GM12878 (cell line): ENCODE measurements around the gene PRKAG2.

Source experiments
- ATF2 ChIP-seq: IDR thresholded peaks from 2 replicates; pipeline ENCODE4 v1.6.1; 2012; ENCODE audit warnings: low read length, inconsistent platforms
- BHLHE40 ChIP-seq, 2 experiments: fragments of 450-650 bp in 1 of 2; IDR thresholded peaks; 2 replicates each; pipeline ENCODE4 v1.6.1; 2011 to 2017; ENCODE audit warnings: low read depth in 2 of 2, borderline replicate concordance in 1 of 2, improper control_type of control experiment in 1 of 2, low read length in 1 of 2, mild to moderate bottlenecking in 1 of 2
- CBX5 ChIP-seq: sonication (generic); IDR thresholded peaks from 2 replicates; pipeline ENCODE4 v1.6.1; 2016; ENCODE audit warnings: low read depth, moderate library complexity, mild to moderate bottlenecking, inconsistent platforms
- CTCF ChIP-seq, 3 experiments: IDR thresholded peaks in 2 of 3; conservative IDR thresholded peaks in 1 of 3; 2 replicates each; pipeline ENCODE4 v1.5.1; 2011; ENCODE audit warnings: low read depth in 3 of 3, low read length in 3 of 3, mild to moderate bottlenecking in 3 of 3, control low read depth in 2 of 3, moderate library complexity in 2 of 3, inconsistent platforms in 1 of 3, mixed read lengths in 1 of 3; ENCODE audit not compliant: control insufficient read depth in 2 of 3, insufficient read depth in 1 of 3; ENCODE audit errors: extremely low read depth in 1 of 3
- FOXK2 ChIP-seq: fragments of 450-650 bp; IDR thresholded peaks from 2 replicates; pipeline ENCODE4 v1.6.1; 2017; ENCODE audit warnings: mild to moderate bottlenecking, moderate library complexity
- HDAC6 ChIP-seq: fragments of 200-600 bp; sonication (generic); IDR thresholded peaks from one replicate; pipeline ENCODE4 v1.8.0; 2017; ENCODE audit warnings: antibody characterized with exemption; ENCODE audit not compliant: unreplicated experiment
- RB1 ChIP-seq: fragments of 450-650 bp; formaldehyde crosslinking; IDR thresholded peaks from 2 replicates; pipeline ENCODE4 v1.6.1; 2017; ENCODE audit warnings: mild to moderate bottlenecking, borderline replicate concordance
- RELA ChIP-seq: fragments of 450-650 bp; IDR thresholded peaks from 2 replicates; pipeline ENCODE4 v1.8.0; 2014; ENCODE audit warnings: borderline replicate concordance; ENCODE audit not compliant: partially characterized antibody

GRCh38 chr7:151542606-151543130, 334.2 kb downstream of the PRKAG2 start:
- no peak for TF ChIP-seq FOXK2
- TF ChIP-seq CTCF (IDR thresholded peaks at IDR 0.05 in 2 of 3, conservative IDR thresholded peaks at IDR 0.05 in 1 of 3; ENCODE audit: control insufficient read depth in 2 of 3, extremely low read depth in 1 of 3, insufficient read depth in 1 of 3, low read depth in 3 of 3, low read length in 3 of 3): no peak
- no peak for TF ChIP-seq CBX5
- TF ChIP-seq HDAC6: no peak
- no peak for TF ChIP-seq RB1
- TF ChIP-seq RELA: no peak
- TF ChIP-seq ATF2: no peak
- TF ChIP-seq BHLHE40 (IDR thresholded peaks at IDR 0.05; ENCODE audit: borderline replicate concordance in 1 of 2, low read depth in 2 of 2, low read length in 1 of 2): no peak
